Measurements from ENCODE around the gene CFAP74.

DNA sequence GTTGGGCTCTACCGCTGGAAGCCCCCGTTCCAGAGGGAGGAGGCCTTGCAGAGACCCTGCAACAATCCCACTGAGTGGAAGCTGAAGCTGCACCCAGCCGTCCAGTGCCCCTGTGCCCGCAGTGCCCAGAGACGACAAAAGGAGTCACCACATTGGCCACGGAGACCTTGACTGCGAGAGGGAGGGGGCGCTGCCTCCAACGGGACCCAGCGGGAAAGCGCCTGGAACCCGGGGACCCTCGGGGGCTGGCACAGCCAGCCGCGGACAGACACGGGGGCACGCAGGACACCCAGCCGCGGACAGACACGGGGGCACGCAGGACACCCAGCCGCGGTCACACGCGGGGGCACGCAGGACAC is 22.5 kb downstream of the CFAP74 start:
- TF ChIP-seq, protein P1, sequence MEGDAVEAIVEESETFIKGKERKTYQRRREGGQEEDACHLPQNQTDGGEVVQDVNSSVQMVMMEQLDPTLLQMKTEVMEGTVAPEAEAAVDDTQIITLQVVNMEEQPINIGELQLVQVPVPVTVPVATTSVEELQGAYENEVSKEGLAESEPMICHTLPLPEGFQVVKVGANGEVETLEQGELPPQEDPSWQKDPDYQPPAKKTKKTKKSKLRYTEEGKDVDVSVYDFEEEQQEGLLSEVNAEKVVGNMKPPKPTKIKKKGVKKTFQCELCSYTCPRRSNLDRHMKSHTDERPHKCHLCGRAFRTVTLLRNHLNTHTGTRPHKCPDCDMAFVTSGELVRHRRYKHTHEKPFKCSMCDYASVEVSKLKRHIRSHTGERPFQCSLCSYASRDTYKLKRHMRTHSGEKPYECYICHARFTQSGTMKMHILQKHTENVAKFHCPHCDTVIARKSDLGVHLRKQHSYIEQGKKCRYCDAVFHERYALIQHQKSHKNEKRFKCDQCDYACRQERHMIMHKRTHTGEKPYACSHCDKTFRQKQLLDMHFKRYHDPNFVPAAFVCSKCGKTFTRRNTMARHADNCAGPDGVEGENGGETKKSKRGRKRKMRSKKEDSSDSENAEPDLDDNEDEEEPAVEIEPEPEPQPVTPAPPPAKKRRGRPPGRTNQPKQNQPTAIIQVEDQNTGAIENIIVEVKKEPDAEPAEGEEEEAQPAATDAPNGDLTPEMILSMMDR (IDR thresholded peaks at IDR 0.05; ENCODE audit: borderline replicate concordance, extremely low read depth, low read length, poor library complexity, severe bottlenecking), result no peak
- TF ChIP-seq EZH2 (IDR thresholded peaks at IDR 0.05; ENCODE audit: borderline replicate concordance, low read depth, low read length, severe bottlenecking), result no peak

All from DND-41 (cell line).